ENCODE data around the gene RIPPLY2.

The RIPPLY2 gene

GRCh38 chr6:83868639-83869038, 15.5 kb downstream of the RIPPLY2 start:
- Mint-ChIP-seq H3K36me3 (ENCODE audit: low read depth) (peaks cover 65% of the 10 kb centered on the region), H3K9me3 (no peaks in the 10 kb centered on the region), H3K4me1 (ENCODE audit: low read depth) (peaks cover 34% of the 10 kb centered on the region), H3K27me3 (no peaks in the 10 kb centered on the region), H3K4me3 (no peak overlapping the region), H3K27ac (no peak overlapping the region)
- intact Hi-C loops (cut with micrococcal nuclease), result loop anchor here (10.0 kb wide), 2 partner anchors 794 to 1624 kb away; partner anchors contain the start of gene IBTK

GRCh38 chr6:83870649-83871048, 17.5 kb downstream of the RIPPLY2 start:
- no peaks in the 10 kb centered on the region for H3K27me3 Mint-ChIP-seq
- H3K4me3 Mint-ChIP-seq, result no peak overlapping the region
- H3K4me1 Mint-ChIP-seq (ENCODE audit: low read depth), result peaks cover 46% of the 10 kb centered on the region
- H3K36me3 Mint-ChIP-seq (ENCODE audit: low read depth), result peaks cover 61% of the 10 kb centered on the region
- no peaks in the 10 kb centered on the region for H3K9me3 Mint-ChIP-seq
- intact Hi-C loops (cut with micrococcal nuclease), result no loop called here
- no peak overlapping the region for H3K27ac Mint-ChIP-seq

DNA sequence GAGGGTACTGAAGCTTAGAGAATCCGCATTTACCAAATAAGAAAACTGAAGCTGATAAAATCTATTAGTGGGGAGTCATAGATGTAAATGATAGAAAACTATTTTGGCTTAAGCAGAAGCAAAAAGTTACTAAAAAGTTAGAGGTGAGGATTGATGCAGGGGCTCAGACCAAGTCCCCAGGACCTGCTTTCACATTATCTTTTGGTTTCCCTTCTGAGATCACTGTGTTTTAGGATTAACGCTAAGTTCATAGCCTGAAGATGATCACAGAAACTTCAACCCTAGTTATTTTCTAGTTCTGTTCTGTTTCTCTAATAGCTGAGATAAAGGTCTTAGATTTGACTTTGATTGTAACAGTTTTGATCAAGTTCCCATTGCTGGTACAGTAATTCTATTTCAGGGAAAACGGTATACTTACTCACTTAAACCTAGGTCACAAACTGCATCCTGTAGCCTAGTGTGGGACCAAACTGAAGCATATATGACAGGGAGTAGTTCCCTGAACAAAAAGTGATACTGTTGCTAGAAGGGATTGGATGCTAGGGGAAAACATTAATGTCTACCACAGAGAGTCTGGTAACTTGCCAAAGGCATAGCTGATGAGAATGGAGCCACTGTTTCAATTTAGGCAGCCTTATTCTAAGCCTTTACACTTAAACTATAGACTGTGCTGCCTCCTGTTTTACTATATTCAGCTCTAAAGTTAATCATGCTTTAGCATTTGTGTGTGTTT, 19.4 kb downstream of the RIPPLY2 start:
- intact Hi-C loops (cut with micrococcal nuclease), result no loop called here
- H3K4me1 Mint-ChIP-seq (ENCODE audit: low read depth), result peaks cover 41% of the 10 kb centered on the region

GRCh38 chr6:83873869-83874268, 20.7 kb downstream of the RIPPLY2 start:
- Mint-ChIP-seq H3K36me3 (ENCODE audit: low read depth) (peaks cover 42% of the 10 kb centered on the region), H3K27ac (no peak overlapping the region), H3K4me3 (no peak overlapping the region), H3K4me1 (ENCODE audit: low read depth) (peaks cover 48% of the 10 kb centered on the region), H3K9me3 (no peaks in the 10 kb centered on the region), H3K27me3 (no peaks in the 10 kb centered on the region)
- intact Hi-C loops (cut with micrococcal nuclease), result no loop called here

More for the DNA sequence above, 19.4 kb downstream of the RIPPLY2 start:
- H3K9me3 Mint-ChIP-seq, result no peaks in the 10 kb centered on the region
- no peaks in the 10 kb centered on the region for H3K27me3 Mint-ChIP-seq
- H3K4me3 Mint-ChIP-seq, result no peak overlapping the region
- no peak overlapping the region for H3K27ac Mint-ChIP-seq
- H3K36me3 Mint-ChIP-seq (ENCODE audit: low read depth), result peaks cover 52% of the 10 kb centered on the region

DNA sequence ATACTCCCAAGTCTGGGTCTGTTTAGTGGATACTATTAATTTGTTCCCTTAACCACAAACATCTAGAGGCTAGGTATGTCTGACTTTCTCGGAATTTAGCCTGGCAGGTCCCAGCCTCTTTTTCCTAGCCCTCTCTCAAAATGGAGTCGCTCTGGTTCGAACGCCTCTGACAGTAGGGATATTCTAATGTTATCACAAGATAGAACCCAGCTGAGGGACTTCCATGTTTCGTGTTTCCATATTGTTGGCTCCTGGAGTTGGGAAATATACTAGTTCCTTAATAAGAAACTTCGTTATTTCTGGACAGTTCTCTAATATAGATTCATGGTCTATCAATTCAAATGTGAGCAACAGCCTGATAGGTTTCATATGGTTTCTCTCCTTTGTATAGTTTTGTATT, 22.7 kb downstream of the RIPPLY2 start:
- Mint-ChIP-seq H3K9me3 (no peaks in the 10 kb centered on the region), H3K4me3 (no peak overlapping the region), H3K27me3 (no peaks in the 10 kb centered on the region), H3K4me1 (ENCODE audit: low read depth) (peaks cover 66% of the 10 kb centered on the region), H3K27ac (no peak overlapping the region), H3K36me3 (ENCODE audit: low read depth) (peaks cover 37% of the 10 kb centered on the region)
- intact Hi-C loops (cut with micrococcal nuclease), result no loop called here

DNA sequence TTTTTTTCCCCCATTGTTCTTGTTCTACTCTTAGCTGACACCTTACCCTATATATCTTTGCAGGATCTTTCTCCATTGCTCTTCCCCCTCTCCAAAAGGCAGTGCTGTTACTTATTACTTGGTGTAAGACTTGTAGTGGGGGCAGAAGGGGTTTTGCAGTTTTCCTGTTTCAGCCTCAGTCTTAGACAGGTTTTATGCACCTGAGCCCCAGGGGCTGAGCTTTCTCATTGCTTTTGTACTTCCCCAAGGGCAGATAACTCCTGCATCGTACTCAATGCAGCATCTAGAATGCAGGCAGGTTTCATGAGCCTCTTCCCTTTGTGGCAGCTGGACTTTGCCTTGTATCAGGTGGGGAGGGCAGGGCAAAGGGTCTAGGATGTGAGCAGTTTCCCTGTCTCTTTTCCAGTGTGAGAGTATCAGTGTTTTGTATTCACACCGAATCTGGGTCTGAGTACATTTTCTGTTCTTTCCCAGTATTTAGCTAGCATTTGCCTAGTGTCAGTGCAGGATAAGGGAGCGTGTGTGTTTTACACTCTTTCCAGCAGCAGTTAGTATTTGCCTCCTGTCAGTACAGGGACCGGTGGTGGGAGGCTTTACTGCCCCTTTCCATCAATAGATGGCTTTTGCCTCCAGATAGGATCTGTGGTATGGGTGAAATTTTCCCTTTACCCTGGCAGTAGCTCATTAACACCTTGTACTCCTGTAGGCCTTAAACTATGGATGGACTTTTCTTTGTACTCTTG, 25.9 kb downstream of the RIPPLY2 start:
- intact Hi-C loops (cut with micrococcal nuclease), result no loop called here
- H3K27ac Mint-ChIP-seq, result no peak overlapping the region
- H3K9me3 Mint-ChIP-seq, result no peaks in the 10 kb centered on the region
- no peaks in the 10 kb centered on the region for H3K27me3 Mint-ChIP-seq
- H3K4me1 Mint-ChIP-seq (ENCODE audit: low read depth), result peaks cover 48% of the 10 kb centered on the region
- H3K4me3 Mint-ChIP-seq, result no peak overlapping the region
- H3K36me3 Mint-ChIP-seq (ENCODE audit: low read depth), result peaks cover 35% of the 10 kb centered on the region

GRCh38 chr6:83879746-83880145, 26.6 kb downstream of the RIPPLY2 start:
- no peaks in the 10 kb centered on the region for H3K27me3 Mint-ChIP-seq
- peaks cover 29% of the 10 kb centered on the region for H3K36me3 Mint-ChIP-seq (ENCODE audit: low read depth)
- H3K9me3 Mint-ChIP-seq, result no peaks in the 10 kb centered on the region
- H3K27ac Mint-ChIP-seq, result no peak overlapping the region
- no peak overlapping the region for H3K4me3 Mint-ChIP-seq
- intact Hi-C loops (cut with micrococcal nuclease), result no loop called here
- peaks cover 42% of the 10 kb centered on the region for H3K4me1 Mint-ChIP-seq (ENCODE audit: low read depth)

GRCh38 chr6:83883240-83883639, 30.1 kb downstream of the RIPPLY2 start:
- Mint-ChIP-seq H3K27ac (no peak overlapping the region), H3K27me3 (no peaks in the 10 kb centered on the region), H3K4me1 (ENCODE audit: low read depth) (peaks cover 27% of the 10 kb centered on the region), H3K36me3 (ENCODE audit: low read depth) (peaks cover 18% of the 10 kb centered on the region), H3K9me3 (no peaks in the 10 kb centered on the region), H3K4me3 (no peak overlapping the region)
- intact Hi-C loops (cut with micrococcal nuclease), result no loop called here

- Mint-ChIP-seq H3K27ac (no peak overlapping the region), H3K9me3 (no peaks in the 10 kb centered on the region), H3K36me3 (ENCODE audit: low read depth) (peaks cover 18% of the 10 kb centered on the region), H3K27me3 (no peaks in the 10 kb centered on the region), H3K4me1 (ENCODE audit: low read depth) (peaks cover 28% of the 10 kb centered on the region), H3K4me3 (no peak overlapping the region)
- intact Hi-C loops (cut with micrococcal nuclease), result loop anchor here (2.0 kb wide), 1 partner anchor 344 kb away; no protein-coding TSS in a partner anchor
Observed at GRCh38 chr6:83884523-83884922, 31.4 kb downstream of the RIPPLY2 start.

- no peaks in the 10 kb centered on the region for H3K27me3 Mint-ChIP-seq
- peaks cover 24% of the 10 kb centered on the region for H3K4me1 Mint-ChIP-seq (ENCODE audit: low read depth)
- H3K36me3 Mint-ChIP-seq (ENCODE audit: low read depth), result peaks cover 9% of the 10 kb centered on the region
- intact Hi-C loops (cut with micrococcal nuclease), result loop anchor here (1.0 to 2.0 kb wide), 2 partner anchors 334 to 343 kb away; no protein-coding TSS in a partner anchor
- H3K27ac Mint-ChIP-seq, result no peak overlapping the region
- H3K9me3 Mint-ChIP-seq, result no peaks in the 10 kb centered on the region
- no peak overlapping the region for H3K4me3 Mint-ChIP-seq
Observed at GRCh38 chr6:83885984-83886383, 32.8 kb downstream of the RIPPLY2 start.

DNA sequence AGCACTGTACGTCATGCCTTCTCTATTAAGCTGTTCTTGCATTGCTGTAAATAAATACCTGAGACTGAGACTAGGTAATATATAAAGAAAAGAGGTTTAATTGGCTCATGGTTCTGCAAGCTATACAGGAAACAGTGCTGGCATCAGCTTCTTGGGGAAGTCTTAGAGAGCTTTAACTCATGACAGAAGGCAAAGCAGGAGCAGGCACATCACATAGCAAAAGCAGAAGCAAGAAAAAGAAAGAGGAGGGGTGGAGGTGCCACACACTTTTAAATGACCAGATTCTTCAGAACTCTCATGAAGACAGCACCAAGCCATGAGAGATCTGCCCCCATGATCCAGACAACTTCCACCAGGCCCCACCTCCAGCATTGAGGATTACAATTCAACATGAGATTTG, 36.5 kb downstream of the RIPPLY2 start:
- Mint-ChIP-seq H3K27me3 (no peaks in the 10 kb centered on the region), H3K4me1 (ENCODE audit: low read depth) (peaks cover 44% of the 10 kb centered on the region), H3K27ac (no peak overlapping the region), H3K9me3 (no peaks in the 10 kb centered on the region), H3K36me3 (ENCODE audit: low read depth) (peaks cover 16% of the 10 kb centered on the region), H3K4me3 (no peak overlapping the region)
- intact Hi-C loops (cut with micrococcal nuclease), result no loop called here

DNA sequence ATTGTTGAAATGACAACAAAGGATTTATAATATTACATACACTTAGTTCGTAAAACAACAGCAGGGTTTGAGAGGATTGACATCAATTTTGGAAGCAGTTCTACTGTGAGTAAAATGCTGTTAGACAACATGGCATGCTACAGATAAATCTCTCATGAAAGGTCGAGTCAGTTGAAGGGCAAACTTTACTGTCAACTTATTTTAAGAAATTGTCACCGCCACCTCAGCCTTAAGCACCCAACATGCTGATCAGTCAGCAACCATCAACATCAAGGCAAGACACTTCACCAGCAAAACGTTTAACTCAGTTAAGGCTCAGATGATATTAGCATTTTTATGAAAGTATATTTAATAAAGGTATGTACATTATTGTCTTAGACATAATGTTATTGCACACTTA, 37.4 kb downstream of the RIPPLY2 start:
- Mint-ChIP-seq H3K4me1 (ENCODE audit: low read depth) (peaks cover 44% of the 10 kb centered on the region), H3K36me3 (ENCODE audit: low read depth) (peaks cover 23% of the 10 kb centered on the region), H3K4me3 (no peak overlapping the region), H3K9me3 (no peaks in the 10 kb centered on the region), H3K27ac (no peak overlapping the region), H3K27me3 (no peaks in the 10 kb centered on the region)
- intact Hi-C loops (cut with micrococcal nuclease), result no loop called here

DNA sequence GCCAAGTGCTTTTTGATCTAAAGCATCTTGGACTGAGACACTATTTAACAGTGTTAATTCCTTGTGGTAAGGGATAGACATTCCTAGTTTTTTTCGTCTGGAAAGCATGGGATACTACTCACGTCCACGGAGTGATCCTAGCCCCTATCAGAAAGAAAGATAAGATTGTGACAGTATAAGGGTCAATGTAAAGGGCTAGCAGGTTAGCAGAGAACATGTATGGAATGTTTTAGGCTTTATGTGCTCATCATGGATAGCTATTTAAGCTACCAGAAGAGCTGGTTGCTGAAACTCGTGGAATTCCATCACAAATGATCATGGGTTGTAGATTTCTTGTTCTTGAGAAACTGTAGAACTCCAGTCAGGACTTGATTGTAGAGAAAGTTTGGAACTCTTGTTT, 38.4 kb downstream of the RIPPLY2 start:
- intact Hi-C loops (cut with micrococcal nuclease), result no loop called here
- H3K27ac Mint-ChIP-seq, result peak overlapping the region; percentile 33
- H3K4me1 Mint-ChIP-seq (ENCODE audit: low read depth), result peaks cover 50% of the 10 kb centered on the region
- no peaks in the 10 kb centered on the region for H3K9me3 Mint-ChIP-seq
- no peak overlapping the region for H3K4me3 Mint-ChIP-seq
- no peaks in the 10 kb centered on the region for H3K27me3 Mint-ChIP-seq
- H3K36me3 Mint-ChIP-seq (ENCODE audit: low read depth), result peaks cover 33% of the 10 kb centered on the region

DNA sequence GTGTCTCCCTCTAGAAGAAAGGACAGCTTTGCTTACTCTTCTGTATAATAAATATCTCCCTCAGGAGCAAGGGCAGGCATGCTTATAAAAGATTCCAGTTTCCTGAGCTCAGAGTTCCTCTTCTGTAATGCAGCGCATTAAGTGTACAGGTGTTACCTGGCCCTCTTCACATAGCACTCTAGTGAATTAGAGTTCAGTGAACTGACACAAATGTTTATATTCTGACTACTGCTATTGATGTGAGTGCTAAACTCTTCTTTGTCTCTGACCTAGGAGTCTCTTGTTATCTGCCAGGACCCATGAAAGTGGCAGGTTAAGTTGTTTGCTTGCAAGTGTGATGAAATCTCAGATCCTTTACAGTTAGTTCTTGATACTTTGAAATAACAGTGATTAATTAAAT, 39.9 kb downstream of the RIPPLY2 start:
- Mint-ChIP-seq H3K4me3 (no peak overlapping the region), H3K9me3 (no peaks in the 10 kb centered on the region), H3K4me1 (ENCODE audit: low read depth) (peaks cover 50% of the 10 kb centered on the region), H3K27ac (no peak overlapping the region), H3K36me3 (ENCODE audit: low read depth) (peaks cover 42% of the 10 kb centered on the region), H3K27me3 (no peaks in the 10 kb centered on the region)
- intact Hi-C loops (cut with micrococcal nuclease), result no loop called here

Measured in dendritic cell treated with granulocyte-macrophage colony-stimulating factor and Interleukin-4, amounts not matched to agents 40 ng/mL and 50 ng/mL, for 4 days (primary cell).